Gastrocnemius medialis (tissue), 4 donors: ENCODE measurements around the gene CACNA2D1.

Experiments
- POLR2A ChIP-seq, 2 donors: fragments of 450-650 bp; IDR thresholded peaks; one replicate each; pipeline ENCODE4 v1.6.1; 2017; ENCODE audit warnings: antibody characterized with exemption in 2 of 2, mild to moderate bottlenecking in 2 of 2, moderate library complexity in 2 of 2
- TF ChIP-seq, protein P1 (sequence below), 5 experiments: fragments of 450-650 bp in 3 of 5; fragments of 200-600 bp in 2 of 5; sonication (generic) in 2 of 5; IDR thresholded peaks in 4 of 5; conservative IDR thresholded peaks in 1 of 5; 1 replicate in 4 of 5; 2 replicates in 1 of 5; pipeline ENCODE4 v1.5.1; 2016 to 2019; ENCODE audit warnings: antibody characterized with exemption in 5 of 5, mild to moderate bottlenecking in 3 of 5, moderate library complexity in 3 of 5

DNA sequence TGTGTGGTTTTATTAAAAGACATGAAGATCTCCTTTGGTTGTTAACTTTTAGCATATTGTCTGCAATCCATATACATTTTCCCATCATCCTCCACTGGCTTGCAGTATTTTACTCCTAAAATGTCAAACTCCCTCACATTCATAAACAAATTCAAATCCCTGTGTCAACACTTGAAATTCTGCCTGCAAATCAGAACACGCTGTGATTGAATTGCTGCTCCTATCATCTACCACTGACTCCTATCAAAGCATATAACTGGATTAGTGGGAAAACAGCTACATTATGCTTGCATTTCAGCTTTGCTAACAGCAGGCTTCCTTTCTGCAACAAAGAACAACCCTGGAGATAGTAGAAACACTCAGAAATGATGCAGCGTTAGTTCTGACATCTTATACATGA lies 392.0 kb downstream of the CACNA2D1 start:
- TF ChIP-seq, protein P1, sequence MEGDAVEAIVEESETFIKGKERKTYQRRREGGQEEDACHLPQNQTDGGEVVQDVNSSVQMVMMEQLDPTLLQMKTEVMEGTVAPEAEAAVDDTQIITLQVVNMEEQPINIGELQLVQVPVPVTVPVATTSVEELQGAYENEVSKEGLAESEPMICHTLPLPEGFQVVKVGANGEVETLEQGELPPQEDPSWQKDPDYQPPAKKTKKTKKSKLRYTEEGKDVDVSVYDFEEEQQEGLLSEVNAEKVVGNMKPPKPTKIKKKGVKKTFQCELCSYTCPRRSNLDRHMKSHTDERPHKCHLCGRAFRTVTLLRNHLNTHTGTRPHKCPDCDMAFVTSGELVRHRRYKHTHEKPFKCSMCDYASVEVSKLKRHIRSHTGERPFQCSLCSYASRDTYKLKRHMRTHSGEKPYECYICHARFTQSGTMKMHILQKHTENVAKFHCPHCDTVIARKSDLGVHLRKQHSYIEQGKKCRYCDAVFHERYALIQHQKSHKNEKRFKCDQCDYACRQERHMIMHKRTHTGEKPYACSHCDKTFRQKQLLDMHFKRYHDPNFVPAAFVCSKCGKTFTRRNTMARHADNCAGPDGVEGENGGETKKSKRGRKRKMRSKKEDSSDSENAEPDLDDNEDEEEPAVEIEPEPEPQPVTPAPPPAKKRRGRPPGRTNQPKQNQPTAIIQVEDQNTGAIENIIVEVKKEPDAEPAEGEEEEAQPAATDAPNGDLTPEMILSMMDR (IDR thresholded peaks at IDR 0.05 in 4 of 5, conservative IDR thresholded peaks at IDR 0.05 in 1 of 5) = no peak
- TF ChIP-seq POLR2A (IDR thresholded peaks at IDR 0.05) = no peak
